SHP77 (cell line): ENCODE measurements around the gene PSMA5.
"Not testable (repeated sequence)": the region's sequence is repeated elsewhere in the genome, so short reads cannot be mapped to it uniquely, and the experiment has no call there.

ENCODE experiments used
- DNase-seq, 2 experiments: peaks; one replicate each; lab custom pipeline; 2025; lab: John Stamatoyannopoulos, UW

The PSMA5 gene

GRCh38 chr1:109426281-109427170 lies at the start of gene PSMA5:
TSS of gene PSMA5 (minus strand) at chr1:109426448. CDS start at chr1:109426330, 118 bp downstream.
- DNase-seq = peak; percentile 99

GRCh38 chr1:109475261-109475660 lies 49.0 kb upstream of the PSMA5 start:
- no peak for DNase-seq

GRCh38 chr1:109474697-109475096 lies 48.4 kb upstream of the PSMA5 start:
- DNase-seq = no peak

GRCh38 chr1:109473284-109474057 lies 47.2 kb upstream of the PSMA5 start:
- not testable (repeated sequence) for DNase-seq

- DNase-seq = no peak
Observed at GRCh38 chr1:109472779-109473178, 46.5 kb upstream of the PSMA5 start.

- no peak for DNase-seq
Observed at GRCh38 chr1:109470245-109470644, 44.0 kb upstream of the PSMA5 start.

GRCh38 chr1:109468903-109469302 lies 42.7 kb upstream of the PSMA5 start:
- no peak for DNase-seq

- no peak for DNase-seq
Observed at GRCh38 chr1:109468061-109468460, 41.8 kb upstream of the PSMA5 start.

GRCh38 chr1:109467301-109467777 lies 41.1 kb upstream of the PSMA5 start:
- no peak for DNase-seq

- no peak for DNase-seq
Observed at GRCh38 chr1:109466452-109467300, 40.4 kb upstream of the PSMA5 start, which contains the start of gene SYPL2. TSS of gene SYPL2 (plus strand) at chr1:109466546. CDS start at chr1:109466844, 298 bp downstream.

GRCh38 chr1:109466125-109466451 lies 39.8 kb upstream of the PSMA5 start:
- DNase-seq = no peak

GRCh38 chr1:109457819-109458218 lies 31.6 kb upstream of the PSMA5 start:
- DNase-seq = no peak

GRCh38 chr1:109454497-109455133 lies 28.4 kb upstream of the PSMA5 start:
- no peak for DNase-seq

GRCh38 chr1:109447524-109447923 lies 21.3 kb upstream of the PSMA5 start:
- no peak for DNase-seq

GRCh38 chr1:109445949-109446695 lies 19.9 kb upstream of the PSMA5 start:
- not testable (repeated sequence) for DNase-seq

GRCh38 chr1:109444346-109444745 lies 18.1 kb upstream of the PSMA5 start:
- DNase-seq = no peak

GRCh38 chr1:109443476-109443875 lies 17.2 kb upstream of the PSMA5 start:
- DNase-seq = no peak

GRCh38 chr1:109441069-109441468 lies 14.8 kb upstream of the PSMA5 start:
- no peak for DNase-seq

GRCh38 chr1:109438798-109439297 lies 12.6 kb upstream of the PSMA5 start:
- DNase-seq = no peak

- DNase-seq = no peak
Observed at GRCh38 chr1:109434484-109434883, 8.2 kb upstream of the PSMA5 start.
